HG02885 (cell line): ENCODE data around the gene PPP2R1B.

Source experiments
- ATAC-seq: cut with Tn5 transposase; IDR thresholded peaks from one replicate; pipeline ENCODE4 v1.9.1; 2021; ENCODE audit warnings: mild to moderate bottlenecking; ENCODE audit not compliant: unreplicated experiment, poor library complexity

Gene PPP2R1B

GRCh38 chr11:111765984-111766833 lies at the start of gene PPP2R1B:
Gene PPP2R1B, minus strand, starts transcription at chr11:111766389. Its CDS starts 28 bp downstream, at chr11:111766361.
- peak; percentile 94 for ATAC-seq

- ATAC-seq: no peak
These were observed 49.3 kb upstream of the PPP2R1B start for GRCh38 chr11:111815489-111815888.

GRCh38 chr11:111814557-111815320 lies 48.5 kb upstream of the PPP2R1B start:
- no peak for ATAC-seq

GRCh38 chr11:111814106-111814505 lies 47.9 kb upstream of the PPP2R1B start:
- no peak for ATAC-seq

GRCh38 chr11:111812211-111812610 lies 46.0 kb upstream of the PPP2R1B start:
- ATAC-seq: no peak

GRCh38 chr11:111811445-111811844 lies 45.3 kb upstream of the PPP2R1B start:
- no peak for ATAC-seq

- ATAC-seq: no peak
These were observed 42.6 kb upstream of the PPP2R1B start for GRCh38 chr11:111808834-111809233.

- no peak for ATAC-seq
These were observed 41.9 kb upstream of the PPP2R1B start for GRCh38 chr11:111808063-111808588.

- no peak for ATAC-seq
These were observed 40.9 kb upstream of the PPP2R1B start for GRCh38 chr11:111807076-111807475.

GRCh38 chr11:111801135-111801534 lies 34.9 kb upstream of the PPP2R1B start:
- no peak for ATAC-seq

GRCh38 chr11:111798279-111798678 lies 32.1 kb upstream of the PPP2R1B start:
- ATAC-seq: no peak

GRCh38 chr11:111797145-111797581 lies 31.0 kb upstream of the PPP2R1B start:
- ATAC-seq: peak; percentile 70

GRCh38 chr11:111796696-111797095 lies 30.5 kb upstream of the PPP2R1B start:
- no peak for ATAC-seq

- ATAC-seq: no peak
These were observed 29.3 kb upstream of the PPP2R1B start for GRCh38 chr11:111795334-111795985.

GRCh38 chr11:111793863-111794262 lies 27.7 kb upstream of the PPP2R1B start:
- ATAC-seq: no peak

GRCh38 chr11:111792955-111793500 lies 26.8 kb upstream of the PPP2R1B start:
- no peak for ATAC-seq

- no peak for ATAC-seq
These were observed 26.1 kb upstream of the PPP2R1B start for GRCh38 chr11:111792314-111792713.

- no peak for ATAC-seq
These were observed 22.3 kb upstream of the PPP2R1B start for GRCh38 chr11:111788464-111788863.

GRCh38 chr11:111788051-111788450 lies 21.9 kb upstream of the PPP2R1B start:
- no peak for ATAC-seq

- ATAC-seq: no peak
These were observed 19.8 kb upstream of the PPP2R1B start for GRCh38 chr11:111785886-111786412.
